HG03025 (cell line): ENCODE results near the gene PNKD.

Experiments
- ATAC-seq: cut with Tn5 transposase; IDR thresholded peaks from one replicate; pipeline ENCODE4 v1.9.1; 2021; ENCODE audit warnings: mild to moderate bottlenecking, moderate library complexity; ENCODE audit not compliant: unreplicated experiment, low FRiP score

PNKD gene

DNA sequence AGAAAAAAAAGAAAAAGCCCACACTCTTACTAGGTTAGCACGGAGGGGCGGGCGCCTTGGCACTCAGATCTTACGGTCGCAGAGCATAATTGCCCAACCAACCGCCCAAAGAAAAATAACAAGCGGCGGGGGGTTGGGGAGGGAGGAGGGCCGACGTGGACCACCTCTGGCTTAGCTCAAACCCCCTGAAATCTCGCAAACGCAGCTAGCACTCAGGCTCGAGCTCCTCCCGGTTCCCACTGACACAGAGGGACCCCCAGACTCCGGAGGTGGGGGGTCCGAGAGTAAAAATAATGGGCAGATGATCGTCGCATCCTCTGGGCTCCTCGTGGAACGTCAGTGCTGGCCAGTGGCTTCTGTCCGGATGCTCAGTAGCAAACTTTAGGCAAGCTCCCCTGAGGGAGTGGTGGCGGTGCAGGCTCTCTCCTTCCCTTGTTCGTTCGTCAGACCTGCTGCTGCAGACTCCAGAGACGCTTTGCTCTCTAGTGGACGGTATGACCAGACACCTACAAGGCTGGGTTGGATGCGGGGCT lies 98.4 kb downstream of the PNKD start:
- no peak for ATAC-seq

DNA sequence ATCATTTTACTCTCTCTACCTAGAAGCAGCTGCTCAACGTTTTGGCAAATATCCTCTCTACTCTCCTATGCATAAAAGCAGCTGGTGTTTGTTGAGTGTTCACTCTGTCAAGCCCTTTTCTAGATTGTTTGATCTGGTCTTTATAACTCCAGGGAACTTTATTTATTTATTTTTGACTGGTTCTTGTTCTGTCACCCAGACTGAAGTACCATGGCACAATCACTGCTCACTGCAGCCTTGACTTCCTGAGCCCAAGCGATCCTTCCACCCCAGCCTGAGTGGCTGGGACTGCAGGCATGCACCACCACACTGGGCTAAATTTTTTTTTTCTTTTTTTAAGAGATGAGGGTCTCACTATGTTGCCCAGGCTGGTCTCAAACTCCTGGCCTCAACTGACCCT lies 99.0 kb downstream of the PNKD start:
- ATAC-seq = no peak

DNA sequence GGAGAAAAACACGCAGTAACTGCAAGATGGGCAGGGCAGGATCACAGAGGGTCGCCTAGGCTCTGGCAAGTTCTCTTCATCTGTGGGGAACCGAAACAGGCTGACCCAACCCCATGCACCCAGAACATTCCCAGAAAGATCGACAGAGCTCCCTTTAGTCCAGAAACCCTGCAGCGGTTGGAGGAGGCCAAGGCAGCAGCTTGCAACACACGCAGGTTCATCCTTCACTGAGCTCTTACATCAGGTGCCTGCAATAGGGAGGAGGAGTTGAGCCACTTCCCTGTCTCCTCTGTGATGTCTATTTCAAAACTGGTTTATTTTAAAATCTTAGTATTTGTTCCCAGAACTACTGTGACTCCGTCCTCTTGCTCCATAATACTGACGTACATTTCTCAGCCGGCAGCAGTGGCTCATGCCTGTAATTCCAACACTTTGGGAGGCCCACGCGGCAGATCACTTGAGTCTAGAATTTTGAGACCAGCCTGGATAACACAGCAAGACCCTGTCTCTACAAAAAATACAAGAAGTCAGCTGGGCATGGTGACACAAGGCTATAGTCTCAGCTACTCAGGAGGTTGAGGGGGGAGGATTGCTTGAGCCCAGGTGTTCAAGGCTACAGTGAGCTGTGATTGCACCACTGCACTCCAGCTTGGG lies 100.2 kb downstream of the PNKD start:
- ATAC-seq = no peak

DNA sequence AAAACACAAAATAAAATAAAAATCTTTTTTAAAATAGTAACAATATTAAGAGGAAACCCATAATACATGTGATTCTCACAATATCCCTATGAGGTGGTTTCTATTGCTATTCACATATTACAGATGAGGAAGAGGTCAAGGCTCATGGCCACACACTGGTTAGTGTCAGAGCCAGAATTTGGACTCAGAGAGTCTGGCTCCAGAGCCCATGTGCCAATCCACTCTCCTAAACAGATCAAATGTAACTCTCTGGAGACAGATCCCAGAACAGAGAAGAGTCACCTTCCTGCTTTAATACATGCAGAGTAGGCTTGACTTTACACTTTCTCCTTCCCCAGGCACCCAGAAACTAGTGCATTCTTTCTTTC lies 101.6 kb downstream of the PNKD start:
- no peak for ATAC-seq

DNA sequence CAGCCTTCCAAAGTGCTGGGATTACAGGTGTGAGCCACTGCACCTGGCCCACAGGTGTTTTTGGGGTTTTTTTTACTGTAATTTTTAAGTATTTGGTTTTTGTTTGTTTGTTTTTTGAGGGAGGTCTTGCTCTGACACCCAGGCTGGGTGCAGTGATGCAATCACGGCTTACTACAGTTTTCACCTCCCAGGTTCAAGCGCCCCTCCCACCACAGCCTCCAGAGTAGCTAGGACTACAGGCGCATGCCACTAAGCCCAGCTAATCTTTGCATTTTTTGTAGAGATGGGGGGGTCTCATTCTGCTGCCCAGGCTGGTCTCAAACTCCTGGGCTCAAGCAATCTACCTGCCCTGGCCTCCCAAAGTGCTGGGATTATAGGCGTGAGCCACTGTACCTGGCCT lies 104.5 kb downstream of the PNKD start:
- no peak for ATAC-seq

DNA sequence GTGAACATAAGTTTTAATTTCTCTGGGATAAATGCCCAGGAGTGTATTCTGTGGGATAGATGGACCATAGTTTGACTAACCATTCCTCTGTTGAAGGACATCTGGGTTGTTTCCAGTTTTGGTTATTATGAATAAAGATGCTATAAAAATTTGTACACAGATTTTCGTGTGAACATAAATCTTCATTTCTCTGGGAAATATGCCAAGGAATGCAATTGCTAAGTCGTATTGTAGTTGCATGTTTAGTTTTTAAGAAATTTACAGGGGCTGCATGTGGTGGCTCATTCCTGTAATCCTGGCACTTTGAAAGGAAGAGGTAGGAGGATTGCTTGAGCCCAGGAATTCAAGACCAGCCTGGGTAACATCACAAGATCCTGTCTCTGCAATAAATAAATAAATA lies 104.9 kb downstream of the PNKD start:
- ATAC-seq = no peak

DNA sequence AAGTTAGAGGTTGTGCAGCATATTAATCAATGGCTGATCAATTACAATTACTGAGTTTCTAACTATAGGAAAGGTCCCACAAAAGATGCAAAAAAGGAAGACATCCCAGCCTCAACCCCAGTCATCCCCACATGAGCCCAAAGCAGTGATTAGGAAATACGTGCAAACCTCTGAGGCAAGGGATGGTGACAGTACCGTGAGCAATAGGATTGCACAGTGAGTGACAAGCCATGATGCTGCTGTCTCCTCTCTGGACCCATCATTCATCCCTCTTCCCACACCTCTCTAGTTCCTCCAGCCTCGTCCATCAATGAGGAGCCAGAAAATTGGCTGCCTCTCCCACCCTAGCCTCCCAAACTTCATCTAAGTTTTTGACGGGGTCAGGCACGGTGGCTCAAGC lies 107.7 kb downstream of the PNKD start:
- ATAC-seq = no peak

DNA sequence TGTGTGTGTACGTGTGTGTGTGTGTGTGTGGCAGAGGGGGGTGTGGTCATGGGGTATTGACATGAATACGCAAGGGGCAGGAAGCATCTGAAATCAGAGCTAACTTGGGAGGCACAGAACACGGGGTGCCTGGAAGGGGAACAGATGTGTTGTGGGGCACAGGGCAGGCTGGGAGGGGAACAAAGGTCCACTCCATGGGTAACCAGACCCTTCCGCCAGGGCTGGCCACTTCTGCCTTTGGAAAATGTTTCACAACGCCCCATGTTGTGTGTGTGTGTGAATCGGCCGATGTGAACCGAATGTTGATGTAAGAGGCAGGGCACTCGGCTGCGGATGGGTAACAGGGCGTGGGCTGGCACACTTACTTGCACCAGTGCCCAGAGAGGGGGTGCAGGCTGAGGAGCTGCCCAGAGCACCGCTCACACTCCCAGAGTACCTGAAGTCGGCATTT lies 111.6 kb downstream of the PNKD start, which contains the start of gene SLC11A1:
Gene SLC11A1, plus strand, starts transcription at position 358 of the 451 bp plus-strand sequence. CDS start 96 bp downstream, outside the sequence.
- ATAC-seq = no peak

DNA sequence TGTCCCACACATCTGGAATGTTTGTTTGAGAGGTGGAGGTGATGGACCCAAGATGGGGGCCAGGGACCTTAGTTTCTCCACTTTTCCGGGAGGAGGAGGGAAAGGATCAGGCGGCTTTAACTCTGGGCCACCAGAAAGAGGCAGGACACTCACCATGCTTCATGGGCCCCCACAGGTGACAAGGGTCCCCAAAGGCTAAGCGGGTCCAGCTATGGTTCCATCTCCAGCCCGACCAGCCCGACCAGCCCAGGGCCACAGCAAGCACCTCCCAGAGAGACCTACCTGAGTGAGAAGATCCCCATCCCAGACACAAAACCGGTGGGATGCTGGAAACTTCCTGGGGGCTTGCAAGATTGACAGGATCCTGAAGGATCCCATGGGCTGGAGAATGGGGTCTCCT lies 112.5 kb downstream of the PNKD start:
- ATAC-seq = no peak

DNA sequence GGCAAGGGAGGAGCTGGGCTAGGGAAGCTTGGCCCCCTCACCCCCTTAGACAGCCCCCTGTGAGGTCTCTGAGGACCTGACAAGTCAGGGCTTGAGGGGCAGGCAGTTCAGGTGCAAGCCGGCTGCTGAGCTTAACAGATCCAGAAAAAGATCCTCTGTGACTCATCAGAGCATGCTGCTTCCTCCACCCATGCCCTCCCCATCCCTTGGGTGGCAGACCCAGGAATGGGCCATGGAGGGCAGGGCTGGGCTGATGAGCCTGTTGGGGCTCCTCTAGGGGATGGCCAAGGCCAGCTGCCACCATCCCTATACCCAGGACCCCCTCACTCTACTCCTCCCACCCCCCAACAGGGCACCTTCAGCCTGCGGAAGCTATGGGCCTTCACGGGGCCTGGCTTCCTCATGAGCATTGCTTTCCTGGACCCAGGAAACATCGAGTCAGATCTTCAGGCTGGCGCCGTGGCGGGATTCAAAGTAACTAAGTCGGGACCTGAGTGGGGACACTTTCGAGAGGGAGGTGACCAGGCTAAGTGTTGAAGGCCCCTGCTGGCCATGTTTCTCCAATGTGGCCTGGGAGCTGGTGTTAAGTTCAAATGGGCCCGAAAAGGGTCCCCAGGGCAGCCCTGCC lies 113.7 kb downstream of the PNKD start:
- ATAC-seq = no peak

DNA sequence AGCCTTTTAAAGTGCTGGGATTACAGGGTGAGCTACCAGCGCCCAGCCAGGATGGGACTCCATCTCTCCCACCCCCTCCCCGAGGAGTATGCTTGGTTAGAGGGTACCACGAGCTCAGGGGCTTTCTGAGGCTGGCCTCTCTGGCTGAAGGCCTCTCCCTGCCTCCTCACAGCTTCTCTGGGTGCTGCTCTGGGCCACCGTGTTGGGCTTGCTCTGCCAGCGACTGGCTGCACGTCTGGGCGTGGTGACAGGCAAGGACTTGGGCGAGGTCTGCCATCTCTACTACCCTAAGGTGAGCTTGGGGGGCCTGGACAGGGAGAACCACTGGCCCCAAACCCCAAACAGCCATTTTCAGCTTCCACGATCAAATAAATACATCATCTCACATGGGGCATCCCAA lies 114.7 kb downstream of the PNKD start:
- ATAC-seq = no peak

DNA sequence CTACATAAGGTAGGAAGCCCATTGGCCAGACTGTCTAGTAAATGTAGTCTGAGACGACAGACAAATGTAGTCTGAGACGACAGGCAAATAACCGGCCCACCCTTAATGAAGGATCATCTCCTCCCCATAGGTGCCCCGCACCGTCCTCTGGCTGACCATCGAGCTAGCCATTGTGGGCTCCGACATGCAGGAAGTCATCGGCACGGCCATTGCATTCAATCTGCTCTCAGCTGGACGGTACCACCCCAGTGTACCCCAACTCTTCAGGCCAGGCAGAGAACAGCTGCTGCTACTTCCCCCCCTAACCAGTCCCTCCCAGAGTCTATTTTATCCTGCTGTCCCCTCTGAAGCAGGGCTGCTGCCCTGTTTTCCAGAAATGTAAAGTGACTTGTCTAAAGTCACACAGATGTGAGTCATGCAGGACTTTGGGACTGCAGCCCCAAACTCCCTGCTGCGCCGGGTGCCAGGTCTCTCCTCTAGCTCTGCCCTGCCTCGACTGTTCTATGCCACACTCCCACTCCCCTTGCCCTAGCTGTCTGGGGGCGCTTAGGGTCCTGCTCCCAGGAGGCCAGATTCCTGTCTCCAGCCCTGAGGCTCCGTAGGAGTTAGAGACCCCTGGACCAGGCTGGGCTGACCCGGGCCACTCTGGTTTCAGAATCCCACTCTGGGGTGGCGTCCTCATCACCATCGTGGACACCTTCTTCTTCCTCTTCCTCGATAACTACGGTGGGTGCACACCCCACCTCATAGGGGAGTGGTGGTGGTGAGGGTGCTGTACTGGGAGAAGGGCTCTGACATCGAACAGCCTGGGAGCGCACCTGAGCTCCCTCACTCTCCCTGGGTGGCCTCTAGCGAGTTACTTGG lies 116.4 kb downstream of the PNKD start:
- no peak for ATAC-seq

DNA sequence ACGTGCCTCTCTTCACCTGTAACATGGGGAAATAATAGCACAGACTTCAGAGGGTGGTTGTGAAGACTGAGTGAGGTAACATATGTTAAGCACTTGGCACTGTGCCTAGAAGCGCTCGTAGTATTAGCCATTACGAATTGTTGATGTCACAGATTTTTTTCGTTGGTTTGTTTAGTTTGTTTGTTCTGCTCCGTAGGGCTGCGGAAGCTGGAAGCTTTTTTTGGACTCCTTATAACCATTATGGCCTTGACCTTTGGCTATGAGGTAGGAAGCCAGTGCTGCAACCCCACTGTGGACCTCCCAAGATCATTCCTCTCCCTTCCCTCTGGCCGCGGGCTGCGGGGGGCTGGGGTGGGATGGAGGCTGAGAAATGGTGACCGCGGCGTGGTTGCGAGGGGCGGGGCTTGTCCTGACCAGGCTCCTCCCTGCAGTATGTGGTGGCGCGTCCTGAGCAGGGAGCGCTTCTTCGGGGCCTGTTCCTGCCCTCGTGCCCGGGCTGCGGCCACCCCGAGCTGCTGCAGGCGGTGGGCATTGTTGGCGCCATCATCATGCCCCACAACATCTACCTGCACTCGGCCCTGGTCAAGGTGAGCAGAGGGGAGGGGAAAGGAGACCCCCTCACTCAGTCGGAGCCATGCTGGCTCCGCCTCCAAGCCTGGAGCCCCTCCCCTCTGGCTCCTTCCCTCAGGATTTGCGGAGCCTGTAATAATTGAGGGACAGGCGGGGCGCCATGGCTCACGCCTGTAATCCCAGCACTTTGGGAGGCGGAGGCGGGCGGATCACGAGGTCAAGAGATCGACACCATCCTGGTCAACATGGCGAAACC lies 117.3 kb downstream of the PNKD start:
- no peak for ATAC-seq

DNA sequence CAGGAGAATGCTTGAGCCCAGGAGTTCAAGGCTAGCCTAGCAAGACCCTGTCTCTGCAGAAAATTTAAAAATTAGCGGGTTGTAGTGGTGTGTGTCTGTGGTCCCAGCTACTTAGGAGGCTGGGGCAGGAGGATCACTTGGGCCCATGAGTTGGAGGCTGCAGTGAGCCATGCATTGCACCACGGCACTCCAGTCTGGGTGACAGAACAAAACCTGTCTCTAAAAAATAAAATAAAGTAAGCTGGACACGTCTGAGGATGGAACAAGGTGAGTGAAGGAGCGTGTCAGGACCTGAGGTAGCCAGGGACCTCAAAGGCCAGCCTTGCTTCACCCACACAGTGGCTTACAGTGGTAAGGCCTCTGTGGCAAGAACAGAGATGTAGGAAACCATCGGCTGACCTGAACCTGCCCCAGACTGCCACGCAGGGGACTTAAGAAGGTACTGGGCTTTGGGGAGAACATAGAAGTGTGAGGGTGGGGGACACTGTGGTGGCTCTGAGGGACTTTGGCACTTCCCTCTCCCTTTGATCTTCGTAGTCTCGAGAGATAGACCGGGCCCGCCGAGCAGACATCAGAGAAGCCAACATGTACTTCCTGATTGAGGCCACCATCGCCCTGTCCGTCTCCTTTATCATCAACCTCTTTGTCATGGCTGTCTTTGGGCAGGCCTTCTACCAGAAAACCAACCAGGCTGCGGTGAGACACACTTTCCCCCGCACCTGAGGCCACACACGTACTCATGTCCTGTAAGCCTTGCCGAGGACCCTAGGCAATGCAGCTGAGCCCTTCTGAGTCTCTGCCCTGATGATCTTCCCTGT lies 119.2 kb downstream of the PNKD start:
- no peak for ATAC-seq

DNA sequence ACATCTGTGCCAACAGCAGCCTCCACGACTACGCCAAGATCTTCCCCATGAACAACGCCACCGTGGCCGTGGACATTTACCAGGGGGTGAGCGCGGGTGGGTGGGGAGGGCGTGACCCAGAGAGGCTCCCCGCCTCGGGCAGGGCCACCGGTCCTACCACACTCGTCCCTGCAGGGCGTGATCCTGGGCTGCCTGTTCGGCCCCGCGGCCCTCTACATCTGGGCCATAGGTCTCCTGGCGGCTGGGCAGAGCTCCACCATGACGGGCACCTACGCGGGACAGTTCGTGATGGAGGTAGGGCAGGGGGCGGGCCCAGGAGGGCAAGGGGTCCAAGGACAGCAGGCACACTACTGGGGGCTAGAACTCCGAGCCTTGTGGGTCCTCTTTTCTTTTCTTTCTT lies 120.9 kb downstream of the PNKD start:
- ATAC-seq = no peak

DNA sequence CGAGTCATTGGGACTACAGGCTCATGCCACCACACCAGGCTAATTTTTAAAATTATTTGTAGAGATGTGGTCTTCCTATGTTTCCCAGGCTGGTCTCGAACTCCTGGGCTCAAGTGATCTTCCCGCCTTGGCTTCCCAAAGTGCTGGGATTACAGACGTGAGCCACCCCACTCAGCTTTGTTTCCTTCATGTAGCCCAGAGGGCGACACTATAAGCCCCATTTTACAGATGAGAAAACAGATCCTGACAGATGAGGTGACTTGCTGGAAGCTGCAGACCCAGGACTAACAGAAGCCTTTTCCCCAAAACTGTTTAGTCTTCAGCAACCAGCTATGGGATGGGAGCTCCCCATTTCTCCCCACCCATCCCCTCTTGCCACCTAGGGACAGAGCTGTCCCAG lies 122.1 kb downstream of the PNKD start:
- no peak for ATAC-seq

DNA sequence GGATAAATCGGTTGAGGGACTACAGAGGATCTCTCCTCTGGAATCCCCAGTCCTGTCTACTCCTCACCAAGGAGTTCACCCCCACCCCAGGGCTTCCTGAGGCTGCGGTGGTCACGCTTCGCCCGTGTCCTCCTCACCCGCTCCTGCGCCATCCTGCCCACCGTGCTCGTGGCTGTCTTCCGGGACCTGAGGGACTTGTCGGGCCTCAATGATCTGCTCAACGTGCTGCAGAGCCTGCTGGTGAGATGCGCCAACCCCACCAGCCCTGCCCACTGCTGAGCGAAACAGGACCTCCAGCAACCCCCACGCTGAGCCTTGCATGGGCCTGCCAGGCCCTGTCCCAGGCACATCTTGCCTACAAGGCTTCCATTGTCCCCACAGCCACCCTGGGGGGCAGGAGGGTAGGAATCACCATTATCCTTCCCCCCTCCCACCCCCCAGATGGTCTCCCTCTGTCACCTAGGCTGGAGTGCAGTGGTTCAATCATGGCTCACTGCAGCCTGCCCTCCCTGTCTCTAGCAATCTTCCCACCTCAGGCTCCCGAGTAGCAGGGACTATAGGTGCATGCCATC lies 122.7 kb downstream of the PNKD start:
- ATAC-seq = no peak

DNA sequence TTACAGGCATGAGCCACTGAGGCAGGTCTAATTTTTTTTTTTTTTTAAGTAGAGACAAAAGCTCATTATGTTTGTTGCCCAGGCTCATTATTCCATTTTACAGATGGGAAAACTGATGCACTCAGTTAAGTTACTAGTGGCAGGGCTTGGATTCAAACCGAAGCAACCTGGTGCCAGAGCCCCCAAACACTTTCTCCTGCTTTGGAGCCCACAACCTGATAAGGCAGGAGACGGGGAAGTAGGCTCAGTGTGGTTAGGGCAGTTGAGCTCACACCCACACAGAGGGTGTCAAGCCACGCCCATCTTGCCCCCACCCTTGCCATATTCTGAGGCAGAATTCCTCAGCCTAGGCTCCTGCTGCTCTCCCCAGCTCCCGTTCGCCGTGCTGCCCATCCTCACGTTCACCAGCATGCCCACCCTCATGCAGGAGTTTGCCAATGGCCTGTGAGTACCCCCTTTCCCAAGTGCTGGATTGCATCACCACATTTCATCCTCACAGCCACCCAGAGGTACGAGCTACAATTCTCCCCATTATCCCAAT lies 123.5 kb downstream of the PNKD start:
- ATAC-seq = no peak
